ENCODE results near the gene CYBRD1. TPM values are rescaled to one million over a fixed set of nuclear protein-coding genes. Genes with fewer than 3 reads are reported as not detected.

Gene CYBRD1
- total RNA-seq, 1 donor from 2014 or later: 172 TPM

DNA sequence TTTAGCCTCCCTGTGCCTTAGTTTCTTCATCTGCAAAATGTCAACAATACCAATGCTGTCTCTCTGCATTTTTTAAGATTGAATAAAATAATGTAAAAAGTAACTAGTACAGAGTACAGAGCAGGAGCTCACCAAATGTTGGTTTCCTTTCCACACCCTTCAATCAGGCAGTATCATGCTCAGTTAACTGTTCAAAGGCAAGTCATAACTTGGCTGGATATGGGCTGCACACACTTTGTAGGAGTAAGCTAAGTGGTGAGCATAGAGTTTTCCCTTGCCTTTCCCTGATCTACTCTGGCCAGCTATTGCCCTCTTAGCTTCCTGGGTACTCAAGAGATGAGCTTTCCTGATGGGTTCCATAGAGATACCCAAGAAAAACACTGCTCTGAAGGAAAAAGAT lies 77.9 kb downstream of the CYBRD1 start:
- no peak for DNase-seq (ENCODE audit: low spot score)

DNA sequence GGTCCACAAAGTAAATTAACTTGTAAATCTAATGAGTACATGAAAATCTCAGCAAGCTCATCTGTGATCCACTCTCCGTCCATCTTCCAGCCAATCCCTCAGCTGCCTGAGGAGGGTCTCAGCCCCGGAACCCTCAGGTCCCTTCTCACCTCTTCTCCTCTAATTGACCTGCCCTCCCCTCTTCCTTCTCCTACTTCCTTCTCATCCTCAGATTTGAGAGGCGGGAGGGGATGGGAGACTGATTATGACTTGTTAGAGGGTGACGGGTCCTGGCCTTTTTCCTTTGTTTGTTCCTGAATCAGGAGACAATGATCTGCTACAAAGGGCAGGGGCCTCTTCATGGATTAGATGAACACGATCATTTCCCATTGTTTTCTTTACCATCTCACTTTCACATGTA lies 80.1 kb downstream of the CYBRD1 start:
- DNase-seq (ENCODE audit: low spot score): no peak

Other genes with a start within 250 kb of the CYBRD1 start
- 27.1 TPM for gene METTL8, start 88.5 kb upstream of the CYBRD1 start, total RNA-seq
- 10.9 TPM for gene DCAF17, start 88.2 kb upstream of the CYBRD1 start, total RNA-seq
- 73.6 TPM for gene DYNC1I2, start 165.0 kb downstream of the CYBRD1 start, total RNA-seq

Data from mesenteric fat pad (tissue), 1 donor.